HG03558 (cell line): ENCODE results near the gene DUOXA2.
"Not testable (repeated sequence)": the region's sequence is repeated elsewhere in the genome, so short reads cannot be mapped to it uniquely, and the experiment has no call there.

Experiments used
- ATAC-seq: cut with Tn5 transposase; IDR thresholded peaks from one replicate; pipeline ENCODE4 v1.9.1; 2021; ENCODE audit warnings: moderate number of reproducible peaks; ENCODE audit not compliant: unreplicated experiment; ENCODE audit errors: extremely low read depth

DUOXA2 gene

DNA sequence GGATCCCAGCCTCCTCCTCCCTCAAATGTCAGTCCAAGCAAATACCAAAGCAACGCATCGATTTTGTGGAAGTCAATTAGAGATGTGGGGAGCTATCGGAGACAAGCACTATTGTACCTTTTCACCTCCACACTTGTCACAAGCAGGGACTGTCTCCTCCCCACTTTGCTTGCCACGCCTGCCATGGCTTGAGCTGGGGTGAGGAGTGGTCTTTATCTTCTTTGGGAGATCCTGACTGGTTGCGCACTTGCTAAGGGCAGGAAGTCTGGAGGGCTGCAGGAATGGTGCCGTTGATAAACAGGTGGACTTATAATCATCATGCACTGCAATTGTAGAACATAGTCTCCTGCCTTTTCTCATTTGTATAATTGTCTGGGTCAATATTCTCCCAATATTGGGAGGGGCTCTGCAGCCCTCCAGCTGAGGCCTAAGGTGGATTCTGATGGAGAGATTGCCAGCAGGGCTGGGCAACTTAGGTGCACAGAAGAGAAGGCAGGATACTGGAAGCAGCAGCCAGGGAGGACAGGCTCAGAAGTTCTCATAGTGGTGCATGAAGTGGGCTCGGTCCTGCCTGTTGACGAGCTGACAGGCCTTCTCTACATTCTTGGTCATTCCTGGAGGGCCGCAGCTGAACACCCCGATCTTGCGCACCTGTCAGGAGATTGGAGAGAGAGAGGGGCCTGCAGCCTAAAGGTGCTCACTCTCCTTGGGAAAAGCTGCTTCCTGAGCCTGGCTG, 20.3 kb upstream of the DUOXA2 start:
- ATAC-seq, result no peak

DNA sequence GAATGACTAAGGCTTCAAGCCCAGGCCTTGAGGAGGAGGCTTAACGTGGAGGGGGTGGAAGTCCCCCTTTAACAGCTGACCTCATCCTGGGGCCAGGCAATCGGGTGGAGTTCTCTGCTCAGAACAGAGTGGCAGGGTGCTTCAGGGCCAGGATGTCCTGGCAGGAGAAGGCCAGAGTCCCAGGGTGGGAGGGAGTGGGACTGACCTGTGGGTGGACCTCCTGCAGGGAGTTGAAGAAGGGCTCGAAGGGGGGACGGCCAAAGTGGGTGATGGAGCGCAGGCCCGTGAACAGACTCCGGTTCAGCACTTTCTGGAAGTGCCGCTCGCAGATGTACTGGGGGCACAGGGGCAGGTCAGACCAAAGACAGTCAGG, 19.8 kb upstream of the DUOXA2 start:
- no peak for ATAC-seq

DNA sequence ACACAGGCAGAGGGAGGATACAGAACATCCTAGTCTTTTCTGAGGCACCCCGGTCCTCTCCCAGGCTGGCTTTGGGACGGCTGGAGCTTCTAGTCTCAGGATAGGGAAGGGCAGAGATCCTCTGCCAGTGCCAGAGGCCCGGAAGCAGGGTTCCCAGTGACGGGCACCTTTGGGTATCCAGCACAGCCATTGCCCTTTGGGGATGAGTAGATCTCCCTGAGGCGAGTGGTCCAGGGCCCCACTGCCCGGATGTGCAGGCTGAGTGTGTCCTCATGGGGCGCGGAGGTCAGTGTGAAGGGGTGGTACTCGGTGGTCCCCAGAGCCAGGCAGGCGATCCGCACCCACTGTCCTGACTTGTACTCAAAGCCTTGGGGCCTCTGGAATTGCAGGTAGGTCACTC, 18.5 kb upstream of the DUOXA2 start:
- no peak for ATAC-seq

DNA sequence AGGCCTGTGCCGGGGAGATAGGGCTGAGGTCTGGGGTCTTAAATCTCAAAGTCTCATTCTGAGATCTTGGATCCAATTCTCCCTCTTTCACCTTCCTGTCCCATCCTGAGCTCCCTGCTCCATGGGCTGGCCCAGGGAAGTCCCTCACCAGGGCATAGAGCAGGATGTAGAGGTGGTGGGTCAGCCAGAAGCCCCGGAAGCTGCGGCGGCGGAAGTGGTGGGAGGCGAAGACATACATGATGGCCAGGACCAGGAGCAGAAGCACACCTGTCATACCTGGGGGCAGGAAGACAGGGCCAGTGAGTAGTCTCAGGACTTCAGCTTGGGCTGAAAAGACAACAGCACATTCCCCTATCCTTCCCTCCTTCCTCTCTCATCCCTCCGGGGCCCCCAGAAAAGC, 16.7 kb upstream of the DUOXA2 start:
- ATAC-seq, result no peak

GRCh38 chr15:45099549-45100165, 14.5 kb upstream of the DUOXA2 start:
- no peak for ATAC-seq

- no peak for ATAC-seq
Measured at GRCh38 chr15:45100884-45101625, 13.1 kb upstream of the DUOXA2 start.

- no peak for ATAC-seq
Measured at GRCh38 chr15:45101749-45102148, 12.4 kb upstream of the DUOXA2 start.

DNA sequence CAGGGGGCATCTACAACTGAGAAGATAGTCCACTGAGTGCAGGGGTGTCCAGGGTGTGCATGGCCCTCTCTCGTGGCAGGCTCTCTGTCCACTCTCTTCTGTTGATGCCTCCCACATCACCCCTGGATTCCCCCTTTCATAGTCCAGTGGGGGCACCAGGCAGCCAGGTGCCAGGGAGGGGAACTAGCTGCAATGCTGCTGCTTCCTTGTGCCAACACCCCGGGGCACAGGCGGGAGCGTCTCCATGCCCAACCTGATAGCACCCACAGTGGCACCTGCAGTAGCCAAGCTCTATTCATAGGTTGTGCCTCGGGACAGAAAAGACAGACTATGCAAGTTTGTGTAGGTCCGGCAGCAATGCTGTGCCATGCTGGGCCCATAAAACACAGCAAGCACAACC, 11.9 kb upstream of the DUOXA2 start:
- ATAC-seq, result no peak

- not testable (repeated sequence) for ATAC-seq
Measured at GRCh38 chr15:45104170-45104569, 10.0 kb upstream of the DUOXA2 start.

DNA sequence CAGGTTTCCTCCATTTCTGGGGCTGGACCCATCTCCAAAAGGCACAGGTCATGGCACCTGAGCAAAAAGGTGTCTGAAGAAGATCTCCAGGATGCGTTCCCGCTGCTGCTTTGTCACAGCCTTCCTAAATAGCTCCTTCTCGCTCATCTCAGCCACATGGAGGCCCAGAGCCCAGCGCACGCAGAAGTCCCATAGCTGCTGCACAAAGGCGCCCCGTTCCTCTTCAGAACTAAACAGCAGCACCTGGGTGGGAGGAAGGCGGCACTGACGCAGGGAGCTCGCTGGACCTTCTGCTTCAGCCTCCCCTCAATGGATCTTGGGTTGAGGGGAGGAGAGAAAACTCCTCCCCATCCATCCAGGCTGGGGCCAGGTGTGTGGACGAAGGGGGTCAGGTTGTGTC, 8.5 kb upstream of the DUOXA2 start:
- no peak for ATAC-seq

GRCh38 chr15:45106002-45106790, 7.9 kb upstream of the DUOXA2 start:
- no peak for ATAC-seq

DNA sequence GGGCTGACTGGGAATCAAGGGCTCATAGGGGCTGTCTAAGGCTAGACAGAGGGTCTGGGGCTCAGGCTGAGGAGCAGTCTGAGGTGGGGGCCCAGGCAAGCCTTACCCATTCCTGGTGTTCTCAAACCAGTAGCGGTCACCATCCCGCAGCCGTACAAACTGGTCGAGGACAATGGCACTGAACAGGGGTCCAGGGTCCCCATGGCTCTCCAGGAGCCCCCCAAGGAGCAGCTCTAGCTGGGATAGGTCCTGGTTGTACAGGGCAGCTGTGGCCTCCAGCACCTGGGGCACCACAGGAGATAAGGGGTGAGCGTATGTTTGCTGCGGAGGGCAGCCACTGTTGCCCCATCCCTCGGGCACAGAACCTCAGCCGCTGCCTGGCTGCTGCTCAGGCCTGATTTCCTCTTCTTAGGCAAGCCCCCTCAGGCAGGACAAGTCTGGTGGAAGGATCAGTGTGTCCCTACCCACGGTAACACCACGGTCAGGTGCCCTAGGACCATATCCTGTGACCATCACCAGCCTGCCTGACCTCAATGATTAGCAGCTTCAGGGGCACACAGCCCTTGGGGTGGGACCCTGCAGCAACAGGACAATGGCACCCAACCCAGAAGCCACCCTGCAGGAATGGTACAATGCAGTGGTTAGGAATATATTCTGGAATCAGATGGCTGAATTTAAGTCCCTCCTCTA, 6.0 kb upstream of the DUOXA2 start:
- no peak for ATAC-seq

GRCh38 chr15:45110256-45110820, 3.8 kb upstream of the DUOXA2 start:
- ATAC-seq, result no peak

DNA sequence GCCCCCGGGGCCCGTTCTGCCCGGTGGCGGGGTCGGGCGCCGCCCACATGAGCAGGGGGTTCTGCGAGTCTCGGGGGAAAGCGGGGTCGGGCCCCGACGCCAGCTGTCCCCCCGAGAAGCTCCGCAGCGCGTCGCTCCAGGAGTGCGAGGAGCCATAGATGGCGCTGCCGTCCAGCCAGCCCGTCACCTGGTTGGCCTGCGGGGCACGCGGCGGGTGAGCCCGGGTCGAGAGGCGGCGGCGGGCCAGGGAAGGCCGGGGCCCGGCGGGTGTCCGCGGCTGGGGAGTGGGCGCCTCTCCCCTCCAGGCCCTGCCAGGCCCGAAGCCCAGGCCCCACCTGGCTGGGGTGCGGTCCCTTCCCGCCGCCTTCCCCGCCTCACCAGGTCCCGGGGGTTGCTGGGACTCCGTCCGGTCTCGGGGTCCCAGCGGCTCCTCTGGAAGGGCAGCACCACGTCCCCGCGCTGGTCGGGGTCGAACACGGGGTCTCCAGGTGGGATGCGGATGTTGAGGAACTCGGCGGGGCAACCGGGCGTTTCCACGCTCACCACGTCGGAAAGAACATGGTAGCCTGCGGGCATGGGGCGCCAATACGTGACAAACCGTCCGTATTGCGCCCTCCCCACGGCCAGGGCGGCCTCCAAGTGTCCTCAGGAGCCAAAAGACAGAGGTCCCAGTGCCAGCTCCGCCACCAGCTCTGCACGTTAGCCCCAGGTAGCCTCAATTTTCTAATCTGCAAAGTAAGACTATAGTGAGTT, 2.6 kb upstream of the DUOXA2 start:
- ATAC-seq, result no peak

GRCh38 chr15:45112143-45112590, 2.0 kb upstream of the DUOXA2 start:
- no peak for ATAC-seq

GRCh38 chr15:45112591-45113379, 1.3 kb upstream of the DUOXA2 start:
- ATAC-seq, result no peak

DNA sequence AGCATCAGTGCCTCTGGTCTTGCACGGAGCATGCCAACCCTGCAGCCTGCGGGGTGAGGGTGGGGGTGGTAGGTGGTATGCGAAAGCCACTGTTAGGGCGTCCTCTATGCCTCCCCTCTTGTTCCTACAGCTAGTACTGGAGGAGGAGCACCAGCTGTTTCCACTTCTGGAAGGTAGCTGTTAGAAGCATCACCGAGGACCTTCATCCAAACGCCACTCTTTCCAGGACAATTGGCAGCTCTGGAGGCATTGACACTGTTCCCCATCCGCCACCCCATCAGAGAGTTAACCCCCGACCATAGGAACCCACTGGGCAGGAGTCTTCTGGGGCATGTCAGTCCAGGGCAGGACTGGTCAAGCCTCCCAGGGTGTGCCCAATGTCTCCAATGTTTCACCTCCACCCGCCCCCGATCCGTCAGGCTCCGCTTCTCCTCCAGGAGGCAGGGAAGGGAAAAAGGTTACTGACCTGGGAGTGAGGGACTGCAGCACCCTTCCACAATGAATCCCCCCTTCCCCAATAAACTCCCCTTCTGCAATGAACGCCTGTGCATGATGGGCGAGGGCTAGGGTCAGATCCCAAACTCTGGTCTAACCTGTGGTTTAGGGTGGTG, 641 bp upstream of the DUOXA2 start:
- no peak for ATAC-seq

DNA sequence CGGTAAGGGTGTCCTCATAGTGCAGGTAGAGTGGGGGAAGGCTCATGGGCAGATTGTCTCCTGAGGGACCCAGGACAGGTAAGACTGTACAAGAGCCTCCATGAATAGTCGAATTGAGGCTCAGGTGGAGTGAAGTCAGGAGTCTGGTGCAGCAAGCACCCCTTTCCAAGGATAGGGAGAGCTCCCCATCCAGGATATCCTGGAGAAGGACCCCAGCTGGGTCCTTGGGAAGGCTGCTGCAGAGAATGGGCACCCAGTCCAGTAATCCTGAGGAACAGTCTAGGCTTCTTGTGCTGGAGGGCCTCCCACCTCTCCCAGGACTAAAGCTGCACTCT, 592 bp downstream of the DUOXA2 start:
- no peak for ATAC-seq
